ENCODE results near the gene PCBP1. TPM values are rescaled to one million over a fixed set of nuclear protein-coding genes. Genes with fewer than 3 reads are reported as not detected.
A peak's percentile ranks its signal among the peaks of the same experiment; 100 is the strongest.
"Not testable (repeated sequence)": the region's sequence is repeated elsewhere in the genome, so short reads cannot be mapped to it uniquely, and the experiment has no call there.

PCBP1 gene
- polyA plus RNA-seq, 1 experiment = 87.4 TPM

GRCh38 chr2:70125498-70125898 lies 38.2 kb downstream of the PCBP1 start:
- Histone ChIP-seq H3K4me3 (ENCODE audit: low read depth, low read length) (peak overlapping the region; percentile 43), H3K27me3 (ENCODE audit: control insufficient read depth, insufficient read depth, low read length) (no peaks in the 10 kb centered on the region), H3K36me3 (ENCODE audit: control insufficient read depth, insufficient read depth, low read length) (no peaks in the 10 kb centered on the region)
- TF ChIP-seq, protein P1, sequence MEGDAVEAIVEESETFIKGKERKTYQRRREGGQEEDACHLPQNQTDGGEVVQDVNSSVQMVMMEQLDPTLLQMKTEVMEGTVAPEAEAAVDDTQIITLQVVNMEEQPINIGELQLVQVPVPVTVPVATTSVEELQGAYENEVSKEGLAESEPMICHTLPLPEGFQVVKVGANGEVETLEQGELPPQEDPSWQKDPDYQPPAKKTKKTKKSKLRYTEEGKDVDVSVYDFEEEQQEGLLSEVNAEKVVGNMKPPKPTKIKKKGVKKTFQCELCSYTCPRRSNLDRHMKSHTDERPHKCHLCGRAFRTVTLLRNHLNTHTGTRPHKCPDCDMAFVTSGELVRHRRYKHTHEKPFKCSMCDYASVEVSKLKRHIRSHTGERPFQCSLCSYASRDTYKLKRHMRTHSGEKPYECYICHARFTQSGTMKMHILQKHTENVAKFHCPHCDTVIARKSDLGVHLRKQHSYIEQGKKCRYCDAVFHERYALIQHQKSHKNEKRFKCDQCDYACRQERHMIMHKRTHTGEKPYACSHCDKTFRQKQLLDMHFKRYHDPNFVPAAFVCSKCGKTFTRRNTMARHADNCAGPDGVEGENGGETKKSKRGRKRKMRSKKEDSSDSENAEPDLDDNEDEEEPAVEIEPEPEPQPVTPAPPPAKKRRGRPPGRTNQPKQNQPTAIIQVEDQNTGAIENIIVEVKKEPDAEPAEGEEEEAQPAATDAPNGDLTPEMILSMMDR (IDR thresholded peaks at IDR 0.05; ENCODE audit: insufficient read depth, low read depth, low read length) = no peak
- no peak for DNase-seq (ENCODE audit: low read depth)
- POLR2A ChIA-PET = no interaction called here
- CTCF ChIA-PET = interaction anchor here (2.3 to 2.4 kb wide), 2 partner anchors 10 to 55 kb away, joined by 8 to 11 read pairs; no protein-coding TSS in a partner anchor

DNA sequence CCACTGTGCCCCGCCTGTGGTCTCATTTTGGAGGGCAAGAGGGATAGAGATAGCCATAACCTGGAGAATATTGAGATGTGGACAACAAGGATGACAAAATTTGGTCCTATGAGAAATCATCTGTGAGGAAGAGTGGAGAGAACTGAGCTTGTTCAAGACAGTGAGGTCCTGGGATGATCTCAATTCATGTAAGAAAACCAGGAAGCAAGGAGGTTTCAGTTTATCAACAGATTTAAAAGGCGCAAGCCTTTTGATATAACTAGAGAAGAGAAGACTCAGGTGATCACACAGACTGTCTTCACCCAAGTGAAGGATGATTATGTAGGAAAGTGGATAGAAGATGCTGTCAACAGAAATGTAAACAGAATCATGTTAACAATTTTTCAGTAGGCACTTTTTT lies 39.1 kb downstream of the PCBP1 start:
- TF ChIP-seq, protein P1 (IDR thresholded peaks at IDR 0.05; ENCODE audit: insufficient read depth, low read depth, low read length) = no peak
- Histone ChIP-seq H3K27me3 (ENCODE audit: control insufficient read depth, insufficient read depth, low read length) (no peaks in the 10 kb centered on the region), H3K36me3 (ENCODE audit: control insufficient read depth, insufficient read depth, low read length) (no peaks in the 10 kb centered on the region), H3K4me3 (ENCODE audit: low read depth, low read length) (no peak overlapping the region)
- CTCF ChIA-PET = interaction anchor here (0.7 to 2.3 kb wide), 2 partner anchors 9 to 10 kb away, joined by 3 to 11 read pairs; no protein-coding TSS in a partner anchor
- POLR2A ChIA-PET = no interaction called here
- no peak for DNase-seq (ENCODE audit: low read depth)

GRCh38 chr2:70128005-70128404 lies 40.7 kb downstream of the PCBP1 start:
- ChIA-PET CTCF (interaction anchor here (1.3 to 1.5 kb wide), 2 partner anchors 15 to 214 kb away, joined by 4 to 5 read pairs; partner anchors contain the start of gene MXD1), POLR2A (no interaction called here)
- Histone ChIP-seq H3K36me3 (ENCODE audit: control insufficient read depth, insufficient read depth, low read length) (no peaks in the 10 kb centered on the region), H3K4me3 (ENCODE audit: low read depth, low read length) (no peak overlapping the region), H3K27me3 (ENCODE audit: control insufficient read depth, insufficient read depth, low read length) (no peaks in the 10 kb centered on the region)
- TF ChIP-seq, protein P1 (IDR thresholded peaks at IDR 0.05; ENCODE audit: insufficient read depth, low read depth, low read length) = no peak
- no peak for DNase-seq (ENCODE audit: low read depth)

- not testable (repeated sequence) for DNase-seq (ENCODE audit: low read depth); H3K27me3 ChIP-seq (ENCODE audit: control insufficient read depth, insufficient read depth, low read length); H3K4me3 ChIP-seq (ENCODE audit: low read depth, low read length); H3K36me3 ChIP-seq (ENCODE audit: control insufficient read depth, insufficient read depth, low read length)
- CTCF ChIA-PET = interaction anchor here (2.0 kb wide), 1 partner anchor 217 kb away, joined by 4 read pairs; the partner anchor contains the start of gene MXD1
- POLR2A ChIA-PET = interaction anchor here (1.3 kb wide), 1 partner anchor 43 kb away, joined by 3 read pairs; no protein-coding TSS in a partner anchor
Observed at GRCh38 chr2:70131344-70132143, 44.3 kb downstream of the PCBP1 start.

DNA sequence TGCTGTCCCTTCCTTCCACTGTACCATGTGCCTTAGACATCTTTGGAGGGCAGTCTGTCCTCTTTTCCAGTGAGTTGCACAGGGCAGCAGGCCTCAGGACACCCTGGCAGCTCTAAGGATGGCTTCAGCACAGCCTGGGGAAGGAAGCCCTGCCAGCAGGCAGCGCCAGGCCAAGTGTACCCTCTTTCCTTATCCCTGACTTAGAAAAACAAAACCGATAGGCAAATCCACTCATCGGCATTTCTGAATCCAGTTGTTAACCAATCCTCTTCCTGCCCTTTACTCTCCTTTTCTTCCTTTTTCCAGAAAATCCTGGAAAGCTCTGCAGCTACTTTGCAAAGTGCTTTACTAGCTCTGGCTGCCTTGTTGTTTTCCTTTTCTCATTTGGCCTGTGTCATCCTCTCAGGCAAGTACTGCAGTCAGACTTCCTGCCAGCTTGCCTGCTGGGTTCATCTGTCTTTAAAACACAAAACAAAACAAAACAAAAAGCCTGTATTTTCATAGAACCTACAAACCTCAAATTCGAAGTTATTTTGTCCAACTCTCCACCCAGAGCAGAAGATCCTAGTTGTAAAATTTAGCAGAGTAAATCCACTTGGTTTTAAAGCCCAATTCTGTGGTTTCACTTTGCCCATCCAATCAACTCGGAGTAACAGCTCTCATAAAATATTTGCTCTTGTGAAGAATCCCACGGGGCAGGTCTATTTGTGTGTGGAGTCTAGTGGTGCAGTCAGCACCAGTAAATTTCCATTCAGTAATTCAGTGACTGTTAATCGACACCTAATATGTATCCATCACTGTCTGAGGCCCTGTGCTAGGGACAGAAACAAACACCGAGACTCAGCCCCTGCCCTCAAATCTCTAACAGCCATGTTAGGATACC lies 45.2 kb downstream of the PCBP1 start:
- CTCF ChIA-PET = interaction anchor here (1.2 to 2.0 kb wide), 2 partner anchors 10 to 218 kb away, joined by 3 to 4 read pairs; partner anchors contain the start of gene MXD1

More for the DNA sequence above, 45.2 kb downstream of the PCBP1 start:
- no peaks in the 10 kb centered on the region for H3K27me3 ChIP-seq (ENCODE audit: control insufficient read depth, insufficient read depth, low read length)
- no peaks in the 10 kb centered on the region for H3K36me3 ChIP-seq (ENCODE audit: control insufficient read depth, insufficient read depth, low read length)
- no peak overlapping the region for H3K4me3 ChIP-seq (ENCODE audit: low read depth, low read length)
- POLR2A ChIA-PET = interaction anchor here (1.3 kb wide), 1 partner anchor 44 kb away, joined by 3 read pairs; no protein-coding TSS in a partner anchor
- DNase-seq (ENCODE audit: low read depth) = no peak
- TF ChIP-seq, protein P1 (IDR thresholded peaks at IDR 0.05; ENCODE audit: insufficient read depth, low read depth, low read length) = no peak
